ENCODE data around the gene PSME3IP1.

Gene PSME3IP1

GRCh38 chr16:57143149-57143921, 42.5 kb downstream of the PSME3IP1 start:
- no peak for DNase-seq

GRCh38 chr16:57141822-57142631, 43.8 kb downstream of the PSME3IP1 start:
- peak; percentile 32 for DNase-seq

GRCh38 chr16:57140931-57141668, 44.7 kb downstream of the PSME3IP1 start:
- no peak for DNase-seq

GRCh38 chr16:57138281-57138935, 47.4 kb downstream of the PSME3IP1 start:
- no peak for DNase-seq

GRCh38 chr16:57137566-57138273, 48.1 kb downstream of the PSME3IP1 start:
- DNase-seq: no peak

GRCh38 chr16:57137043-57137442, 48.8 kb downstream of the PSME3IP1 start:
- DNase-seq: no peak

GRCh38 chr16:57134982-57135381, 50.9 kb downstream of the PSME3IP1 start:
- DNase-seq: peak; percentile 52

GRCh38 chr16:57133886-57134285, 52.0 kb downstream of the PSME3IP1 start:
- DNase-seq: no peak

- DNase-seq: no peak
These were observed 52.8 kb downstream of the PSME3IP1 start for GRCh38 chr16:57133031-57133430.

GRCh38 chr16:57132470-57132869, 53.4 kb downstream of the PSME3IP1 start:
- DNase-seq: no peak

- DNase-seq: no peak
These were observed 54.4 kb downstream of the PSME3IP1 start for GRCh38 chr16:57131351-57131970.

GRCh38 chr16:57130950-57131321, 54.9 kb downstream of the PSME3IP1 start:
- no peak for DNase-seq

- DNase-seq: peak; percentile 24
These were observed 57.0 kb downstream of the PSME3IP1 start for GRCh38 chr16:57128771-57129389.

GRCh38 chr16:57127836-57128235, 58.0 kb downstream of the PSME3IP1 start:
- no peak for DNase-seq

- no peak for DNase-seq
These were observed 58.6 kb downstream of the PSME3IP1 start for GRCh38 chr16:57127037-57127763.

- no peak for DNase-seq
These were observed 59.4 kb downstream of the PSME3IP1 start for GRCh38 chr16:57126411-57126810.

- no peak for DNase-seq
These were observed 59.9 kb downstream of the PSME3IP1 start for GRCh38 chr16:57125969-57126368.

GRCh38 chr16:57125376-57125775, 60.5 kb downstream of the PSME3IP1 start:
- DNase-seq: no peak

- no peak for DNase-seq
These were observed 61.7 kb downstream of the PSME3IP1 start for GRCh38 chr16:57123974-57124674.

Measured in central memory CD4-positive, alpha-beta T cell (primary cell).